Activated T-cell treated with anti-CD3 and anti-CD28 coated beads, Interleukin-2, amount 50 U/mL, for 1 hour (primary cell): ENCODE measurements around the gene FHAD1.

ENCODE experiments used
- DNase-seq: peaks from one replicate; pipeline ENCODE4 v3.0.0-alpha.2; 2020

The FHAD1 gene

DNA sequence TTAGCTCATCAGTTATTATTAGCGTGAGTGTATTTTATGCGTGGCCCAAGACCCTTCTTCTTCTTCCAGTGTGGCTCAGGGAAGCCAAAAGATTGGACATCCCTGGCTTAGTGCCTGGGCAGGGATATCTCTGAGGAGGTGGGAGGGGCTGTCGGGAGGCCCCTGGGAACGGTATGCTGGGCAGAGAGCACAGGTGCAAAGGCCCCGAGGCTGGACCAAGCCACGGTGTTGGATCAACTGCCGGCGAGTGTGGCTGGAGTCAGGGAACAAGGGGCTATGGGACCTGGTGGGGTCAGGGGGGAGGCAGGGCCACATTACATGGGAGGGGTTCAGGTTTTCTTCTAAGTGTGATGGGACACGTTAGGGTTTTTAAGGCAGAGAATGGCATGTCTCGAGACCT lies 62.7 kb downstream of the FHAD1 start:
- DNase-seq, result no peak

DNA sequence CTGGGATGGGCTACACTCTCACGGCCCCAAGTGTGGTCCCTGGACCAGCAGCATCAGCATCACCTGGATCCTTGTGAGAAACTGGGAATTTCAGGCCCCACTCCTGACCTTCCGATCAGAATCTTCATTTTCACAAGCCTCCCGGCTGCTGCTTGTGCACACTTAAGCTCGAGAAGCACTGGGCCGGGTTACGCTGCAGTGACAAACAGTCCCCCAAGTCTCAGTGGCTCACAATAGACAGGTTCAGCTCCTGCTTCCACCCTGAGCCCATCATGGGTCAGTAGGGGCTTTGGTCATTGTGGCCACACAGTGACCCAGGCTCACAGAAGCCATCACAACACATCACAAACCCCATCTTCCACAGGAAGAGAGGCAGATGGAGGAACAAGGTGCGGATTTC lies 63.5 kb downstream of the FHAD1 start:
- DNase-seq, result no peak

DNA sequence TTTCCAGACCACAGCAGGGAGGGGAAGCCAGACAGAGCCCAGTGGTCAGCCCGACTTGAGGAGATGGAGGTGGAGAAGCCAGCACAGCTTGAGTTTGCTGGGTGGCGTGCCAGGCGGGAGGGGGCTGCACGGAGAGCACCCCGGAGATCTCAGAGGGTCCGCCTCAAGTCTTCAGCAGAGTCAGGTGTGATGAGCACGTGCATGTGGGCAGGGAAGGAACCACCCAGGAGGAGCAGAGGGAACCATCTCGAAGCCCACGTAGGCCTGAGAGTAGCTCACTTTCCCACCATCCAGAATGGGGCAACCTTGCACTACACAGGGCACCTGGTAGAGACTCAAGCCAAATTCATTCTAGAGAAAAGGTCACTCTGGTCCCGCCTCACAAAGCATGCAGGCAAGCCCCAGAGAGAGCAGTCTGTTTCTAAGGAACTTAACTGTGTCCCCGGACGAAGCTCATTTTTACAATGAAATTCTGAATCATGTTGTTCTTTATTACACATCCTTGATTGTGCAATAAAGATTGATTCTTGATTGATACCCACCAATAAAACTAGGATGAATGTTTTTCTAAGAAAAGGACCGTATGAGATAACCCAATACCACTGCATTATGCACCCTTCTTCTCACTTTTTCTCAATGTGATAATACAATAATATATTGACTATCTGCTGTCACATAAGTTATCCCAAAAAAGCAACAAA lies 64.2 kb downstream of the FHAD1 start:
- DNase-seq, result no peak

GRCh38 chr1:15311880-15312279 lies 64.9 kb downstream of the FHAD1 start:
- DNase-seq, result no peak

GRCh38 chr1:15312626-15313411 lies 65.8 kb downstream of the FHAD1 start:
- no peak for DNase-seq

DNA sequence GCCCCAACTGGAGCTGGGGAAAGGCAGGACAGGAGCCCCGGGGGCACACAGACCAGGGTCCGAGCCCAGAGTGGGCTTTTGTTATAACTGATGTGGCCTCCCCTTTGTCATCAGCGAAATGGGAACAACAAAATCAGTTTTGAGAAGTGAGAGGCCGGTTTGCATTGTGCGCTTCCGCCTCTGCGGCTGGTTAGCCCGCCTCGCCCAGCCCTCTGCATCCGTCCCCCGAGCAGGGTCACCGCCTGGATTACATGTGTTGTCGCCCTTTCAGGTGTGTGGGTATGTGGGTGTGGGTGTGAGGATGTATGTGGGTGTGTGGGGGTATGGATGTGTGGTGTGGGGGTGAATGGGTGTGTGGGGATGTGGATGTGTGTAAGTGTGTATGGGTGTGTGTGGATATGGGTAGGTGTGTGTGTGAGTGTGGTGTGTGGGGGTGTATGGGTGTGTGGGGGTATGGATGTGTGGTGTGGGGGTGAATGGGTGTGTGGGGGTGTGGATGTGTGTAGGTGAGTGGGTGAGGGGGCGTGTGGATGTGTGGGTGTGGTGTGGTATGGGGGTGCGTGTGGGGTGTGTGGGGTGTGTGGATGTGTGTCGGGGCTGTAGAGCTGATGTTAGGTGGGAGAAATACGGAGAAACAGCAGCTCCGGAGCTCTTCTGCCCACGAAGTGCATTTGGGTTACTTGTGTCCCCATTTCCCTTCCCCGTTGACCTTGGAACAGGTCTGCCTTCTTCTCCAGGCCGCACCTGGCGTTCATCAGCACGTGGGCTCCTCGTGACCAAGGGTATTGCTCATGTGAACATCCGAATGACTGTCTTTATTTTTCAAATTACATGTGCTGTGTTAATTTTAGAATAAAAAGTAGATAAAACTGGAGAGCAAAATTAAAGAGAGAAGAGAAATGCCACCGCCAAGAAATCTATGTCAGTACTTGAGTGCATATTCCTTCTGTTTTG lies 67.6 kb downstream of the FHAD1 start:
- DNase-seq, result no peak

DNA sequence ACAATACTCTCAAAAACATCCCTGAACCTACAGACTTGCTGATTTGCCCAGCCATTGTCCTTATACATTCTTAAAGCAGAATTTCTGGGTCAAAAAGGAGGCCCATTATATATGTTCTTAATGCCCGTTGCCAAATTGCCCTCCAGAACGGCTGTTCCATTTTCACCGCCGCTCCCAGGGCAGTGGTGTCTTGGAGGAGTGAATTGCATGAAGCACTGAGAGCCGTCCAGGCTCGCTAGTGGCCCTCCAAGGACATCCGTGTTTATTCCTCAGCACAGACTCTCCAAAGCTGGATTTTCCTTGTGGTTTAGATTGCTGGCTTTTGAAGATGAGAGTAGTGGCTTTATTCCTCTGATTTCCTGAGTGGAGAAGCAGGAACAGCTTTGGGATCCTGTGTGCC lies 68.8 kb downstream of the FHAD1 start:
- no peak for DNase-seq

- DNase-seq, result no peak
Measured at GRCh38 chr1:15316510-15316909, 69.5 kb downstream of the FHAD1 start.

DNA sequence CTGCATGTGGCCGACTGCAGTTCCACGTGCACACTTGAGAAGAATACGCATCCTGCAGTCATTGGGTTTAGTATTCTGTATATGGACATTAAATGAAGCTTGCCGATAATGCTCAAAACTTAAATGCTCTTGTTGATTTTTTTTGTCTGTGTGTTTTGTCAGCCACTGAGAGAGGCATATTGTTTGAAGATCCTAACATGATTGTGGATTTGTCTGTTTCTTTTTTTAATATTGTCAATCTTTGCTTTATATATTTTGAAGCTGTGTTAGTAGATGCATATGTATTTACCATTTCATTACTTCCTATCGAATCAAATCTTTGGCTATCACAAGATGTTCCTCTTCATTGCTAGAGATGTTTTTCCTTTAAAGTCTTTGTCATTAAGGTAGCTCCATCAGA lies 73.2 kb downstream of the FHAD1 start:
- no peak for DNase-seq

DNA sequence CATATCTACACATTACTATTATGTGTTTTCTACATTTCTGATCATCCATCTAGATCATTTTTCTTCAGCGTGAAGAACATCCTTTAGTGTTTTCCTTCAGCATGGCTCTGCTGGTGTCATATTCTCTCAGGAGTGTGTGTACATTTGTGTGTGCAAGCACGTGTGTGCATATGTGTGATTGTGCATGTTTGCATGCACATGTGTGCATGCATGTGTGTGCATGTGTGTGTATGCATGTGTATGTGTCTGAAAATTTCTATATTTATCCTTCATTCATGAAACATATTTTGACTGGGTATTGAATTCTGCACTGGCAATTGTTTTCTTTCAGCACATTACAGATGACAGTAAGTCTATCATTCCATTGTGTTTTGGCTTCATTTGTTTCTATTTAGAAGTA lies 74.6 kb downstream of the FHAD1 start:
- no peak for DNase-seq

DNA sequence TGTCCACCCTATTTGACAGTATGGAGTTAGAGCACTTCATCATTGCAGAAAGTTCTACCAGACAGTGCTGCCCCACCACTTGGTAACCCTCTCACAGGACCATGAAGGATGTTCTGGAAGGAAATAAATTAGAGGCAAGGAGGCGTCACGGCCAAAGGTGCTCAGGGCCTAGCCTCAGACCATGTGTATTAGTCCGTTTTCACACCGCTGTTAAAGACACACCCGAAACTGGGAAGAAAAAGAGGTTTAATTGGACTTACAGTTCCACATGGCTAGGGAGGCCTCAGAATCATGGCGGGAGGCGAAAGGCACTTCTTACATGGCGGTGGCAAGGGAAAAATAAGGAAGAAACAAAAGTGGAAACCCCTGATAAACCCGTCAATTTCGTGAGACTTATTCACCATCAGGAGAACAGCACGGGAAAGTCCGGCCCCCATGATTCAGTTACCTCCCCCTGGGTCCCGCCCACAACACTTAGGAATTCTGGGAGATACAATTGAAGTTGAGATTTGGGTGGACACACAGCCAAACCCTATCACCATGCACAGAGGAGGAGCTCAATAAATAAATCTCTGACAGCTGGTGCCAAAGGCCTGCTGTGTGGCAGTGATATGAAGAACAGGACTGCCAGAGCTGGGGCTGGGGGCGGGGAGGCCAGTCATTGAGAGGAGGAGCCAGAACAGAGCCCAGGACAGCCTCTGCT lies 75.8 kb downstream of the FHAD1 start:
- no peak for DNase-seq

GRCh38 chr1:15323351-15323988 lies 76.4 kb downstream of the FHAD1 start:
- DNase-seq, result peak; percentile 72

- DNase-seq, result no peak
Measured at GRCh38 chr1:15323989-15324868, 77.2 kb downstream of the FHAD1 start.

GRCh38 chr1:15324869-15325335 lies 77.9 kb downstream of the FHAD1 start:
- no peak for DNase-seq

DNA sequence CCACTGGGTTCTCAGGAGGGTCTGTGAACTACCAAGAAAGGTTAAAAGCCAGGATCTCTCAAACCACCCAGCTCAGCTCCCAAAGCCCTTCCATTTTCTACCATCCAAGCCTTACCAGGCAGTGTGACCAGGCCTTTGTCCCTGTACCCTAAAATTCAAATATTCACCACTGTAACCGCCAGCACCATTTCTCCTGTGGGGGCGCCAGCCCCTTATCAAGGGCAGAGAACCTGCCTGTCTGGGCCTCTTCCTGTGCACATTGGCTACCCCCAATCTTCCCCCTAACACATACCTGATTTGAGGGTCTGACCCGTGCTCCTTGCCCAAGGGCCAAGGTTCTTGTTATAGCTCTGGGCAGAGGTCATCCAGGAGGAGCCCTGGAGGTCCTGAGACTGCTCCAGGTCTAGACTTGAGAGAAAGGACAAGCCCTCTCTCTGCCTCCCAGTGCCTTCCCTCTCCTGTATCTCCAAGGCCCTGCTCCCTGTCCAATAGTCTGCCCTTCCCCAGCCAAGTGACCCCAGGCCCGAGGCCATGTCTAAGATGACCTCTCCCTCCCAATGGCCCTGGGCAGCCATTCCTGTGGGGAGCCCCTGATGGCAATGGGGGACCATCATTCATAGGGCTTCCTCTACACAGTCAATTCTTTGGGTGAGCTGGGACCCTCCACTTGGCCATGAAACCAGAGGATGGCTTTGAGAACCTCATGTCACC lies 78.5 kb downstream of the FHAD1 start:
- DNase-seq, result no peak

DNA sequence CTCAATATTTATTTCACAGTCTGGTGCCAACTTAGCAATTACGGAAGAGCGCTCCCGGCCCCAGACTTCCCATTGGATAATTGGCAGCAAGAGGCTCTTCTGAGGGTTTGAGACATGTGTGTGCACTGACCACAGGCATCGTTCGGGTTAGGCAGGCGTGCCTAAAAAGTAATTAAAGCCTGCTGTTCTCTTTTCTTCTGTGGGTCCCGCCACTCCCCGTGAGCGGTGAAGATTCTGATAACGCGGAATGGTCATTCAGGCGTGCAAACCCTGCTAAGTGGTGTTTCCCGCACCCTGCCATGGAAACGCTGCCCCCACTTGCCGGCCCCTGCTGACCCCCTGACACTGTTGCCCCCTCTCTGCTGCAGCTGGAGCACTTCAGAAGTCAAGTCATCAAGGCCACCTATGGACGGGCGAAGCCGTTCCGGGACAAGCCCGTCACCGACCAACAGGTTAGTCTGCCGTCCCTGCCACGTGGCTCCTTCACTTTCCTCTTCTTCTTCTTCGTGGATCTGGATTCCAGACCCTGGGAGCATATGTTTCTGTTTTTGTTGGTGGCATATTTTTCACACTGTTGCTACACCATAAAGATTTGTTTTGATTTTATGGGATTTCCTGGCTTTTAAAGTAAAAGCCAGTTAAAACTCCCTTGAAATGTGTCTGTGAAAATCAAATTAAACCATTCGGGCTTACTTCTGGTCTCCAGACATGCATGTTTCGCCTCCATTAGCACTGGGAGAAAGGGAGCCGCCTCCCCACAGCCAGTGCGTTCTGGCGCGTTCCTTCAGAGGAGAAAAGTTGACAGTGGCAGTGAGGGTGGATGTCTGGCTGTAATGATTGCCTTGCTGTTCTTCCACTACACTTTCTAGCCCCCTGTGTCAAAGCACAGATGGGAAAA lies 79.9 kb downstream of the FHAD1 start:
- no peak for DNase-seq

GRCh38 chr1:15328351-15329103 lies 81.5 kb downstream of the FHAD1 start:
- no peak for DNase-seq

GRCh38 chr1:15329104-15329820 lies 82.2 kb downstream of the FHAD1 start:
- DNase-seq, result no peak
